Ishikawa (cell line): ENCODE results near the gene SELENOF.

Experiments used
- CEBPB ChIP-seq: IDR thresholded peaks from 2 replicates; pipeline ENCODE4 v1.6.1; 2012
- CREB1 ChIP-seq: IDR thresholded peaks from 2 replicates; pipeline ENCODE4 v1.6.1; 2012; ENCODE audit warnings: low read depth
- EGR1 ChIP-seq: IDR thresholded peaks from 2 replicates; pipeline ENCODE4 v1.6.1; 2012
- EP300 ChIP-seq: IDR thresholded peaks from 2 replicates; pipeline ENCODE4 v1.6.1; 2012; ENCODE audit warnings: borderline replicate concordance
- FOXM1 ChIP-seq: IDR thresholded peaks from 2 replicates; pipeline ENCODE4 v1.6.1; 2012; ENCODE audit warnings: low read depth, borderline replicate concordance
- MAX ChIP-seq: IDR thresholded peaks from 2 replicates; pipeline ENCODE4 v1.6.1; 2012
- NFIC ChIP-seq: IDR thresholded peaks from 2 replicates; pipeline ENCODE4 v1.6.1; 2012
- RAD21 ChIP-seq: IDR thresholded peaks from 2 replicates; pipeline ENCODE4 v1.6.1; 2012; ENCODE audit warnings: low read depth
- REST ChIP-seq: IDR thresholded peaks from 2 replicates; pipeline ENCODE4 v1.6.1; 2012; ENCODE audit warnings: low read depth, mild to moderate bottlenecking
- TAF1 ChIP-seq: IDR thresholded peaks from 2 replicates; pipeline ENCODE4 v1.6.1; 2012; ENCODE audit warnings: low read depth, mild to moderate bottlenecking
- TCF12 ChIP-seq: IDR thresholded peaks from 2 replicates; pipeline ENCODE4 v1.6.1; 2012; ENCODE audit warnings: low read depth
- TEAD4 ChIP-seq: IDR thresholded peaks from 2 replicates; pipeline ENCODE4 v1.6.1; 2012
- USF1 ChIP-seq: IDR thresholded peaks from 2 replicates; pipeline ENCODE4 v1.6.1; 2012
- YY1 ChIP-seq: IDR thresholded peaks from 2 replicates; pipeline ENCODE4 v1.6.1; 2012; ENCODE audit warnings: low read depth
- ZBTB7A ChIP-seq: IDR thresholded peaks from 2 replicates; pipeline ENCODE4 v1.6.1; 2012; ENCODE audit warnings: low read depth

The SELENOF gene

DNA sequence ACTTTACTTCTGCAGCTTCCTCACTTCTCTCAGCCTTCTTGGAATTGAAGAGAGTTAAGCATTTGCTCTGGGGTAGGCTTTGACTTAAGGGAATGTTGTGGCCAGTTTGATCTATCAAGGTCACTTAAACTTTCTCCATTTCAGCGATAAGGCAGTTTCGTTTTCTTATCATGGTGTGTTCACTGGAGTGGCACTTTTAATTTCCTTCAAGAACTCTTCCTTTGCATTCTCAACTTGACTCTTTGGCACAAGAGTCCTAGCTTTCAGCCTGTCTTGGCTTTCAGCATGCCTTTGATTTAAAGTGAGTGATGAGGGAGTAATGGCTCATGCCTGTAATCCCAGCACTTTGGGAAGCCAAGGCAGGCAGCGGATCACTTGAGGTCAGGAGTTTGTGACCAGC, 39.2 kb upstream of the SELENOF start:
- TF ChIP-seq EGR1 (no peak), MAX (no peak), FOXM1 (no peak), RAD21 (no peak), REST (no peak), CEBPB (no peak), YY1 (no peak), ZBTB7A (no peak), USF1 (no peak), CREB1 (no peak), TAF1 (no peak)

DNA sequence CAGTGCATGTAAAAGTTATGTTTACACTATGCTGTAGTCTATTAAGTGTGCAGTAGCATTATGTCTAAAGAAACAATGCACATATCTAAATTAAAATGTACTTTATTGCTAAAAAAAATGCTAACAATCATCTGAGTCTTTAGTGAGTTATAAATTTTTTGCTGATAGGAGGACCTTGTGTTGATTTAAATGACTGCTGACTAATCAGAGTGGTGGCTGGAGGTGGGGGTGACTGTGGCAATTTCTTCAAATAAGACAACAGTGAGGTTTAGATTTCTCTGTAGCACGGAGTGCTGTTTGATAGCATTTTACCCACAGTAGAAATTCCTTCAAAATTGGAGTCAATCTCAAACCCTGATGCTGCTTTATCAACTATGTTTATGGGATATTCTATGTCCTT, 37.5 kb upstream of the SELENOF start:
- no peak for TF ChIP-seq RAD21

DNA sequence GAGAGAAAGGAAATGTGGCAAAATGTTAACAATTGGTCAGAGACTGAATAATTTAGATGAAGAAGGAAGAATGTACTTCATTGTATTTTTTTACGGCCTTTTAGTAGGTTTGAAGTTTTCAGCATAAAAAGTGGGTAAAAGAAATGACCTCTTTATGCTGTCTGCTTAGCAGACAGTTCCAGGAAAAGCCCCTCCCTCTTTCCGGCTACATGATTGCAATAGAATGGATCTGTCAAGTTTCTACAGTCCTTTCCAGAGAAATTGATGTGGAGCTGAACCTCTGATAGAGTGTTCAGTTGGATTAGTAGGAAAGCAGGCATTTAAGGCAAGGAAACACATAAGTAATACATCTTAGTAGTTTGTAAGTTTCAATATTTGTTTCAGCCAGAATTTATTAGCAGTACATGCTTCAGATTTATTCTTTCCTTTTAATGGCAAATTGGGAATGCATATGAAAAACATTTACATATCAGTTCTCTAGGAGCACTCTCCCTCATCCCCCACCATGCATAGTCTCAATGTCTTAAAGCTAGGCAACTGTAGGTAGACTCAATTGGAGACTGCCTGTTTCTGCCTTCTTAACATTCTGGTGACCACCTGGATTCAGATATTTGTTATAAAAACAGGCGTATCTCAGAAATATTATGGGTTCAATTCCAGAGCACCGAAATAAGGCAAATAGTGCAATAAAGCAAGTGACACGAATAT, 36.9 kb upstream of the SELENOF start:
- TF ChIP-seq USF1 (no peak), TEAD4 (no peak), FOXM1 (no peak), CEBPB (no peak), ZBTB7A (no peak), YY1 (no peak), RAD21 (no peak), TAF1 (no peak), EGR1 (no peak), REST (no peak), CREB1 (no peak), MAX (no peak), TCF12 (no peak)

DNA sequence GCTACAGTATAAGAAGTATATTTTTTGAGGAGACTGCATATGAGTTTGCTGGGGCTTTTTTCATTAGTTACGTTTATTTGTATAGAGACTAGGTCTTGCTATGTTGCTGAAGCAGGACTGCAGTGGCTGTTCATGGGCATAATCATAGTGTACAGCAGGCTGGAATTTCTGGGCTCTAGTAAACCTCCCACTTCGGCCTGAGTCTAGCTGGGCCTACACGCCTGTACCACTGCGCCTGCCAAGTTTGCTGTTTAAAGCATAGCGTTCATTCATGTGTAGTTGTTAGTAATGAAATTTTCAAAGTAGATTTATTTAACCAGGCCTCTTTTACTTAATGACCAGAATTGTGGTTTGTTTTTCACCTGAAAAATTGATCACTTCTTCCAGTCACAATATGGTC, 34.3 kb upstream of the SELENOF start:
- no peak for TF ChIP-seq ZBTB7A
- TF ChIP-seq FOXM1, result no peak
- TF ChIP-seq YY1, result no peak
- no peak for TF ChIP-seq REST
- TF ChIP-seq CEBPB, result no peak
- TF ChIP-seq USF1, result no peak
- no peak for TF ChIP-seq RAD21
- TF ChIP-seq MAX, result no peak
- no peak for TF ChIP-seq TEAD4
- TF ChIP-seq CREB1, result no peak
- TF ChIP-seq TCF12, result no peak
- TF ChIP-seq EGR1, result no peak
- no peak for TF ChIP-seq NFIC
- TF ChIP-seq TAF1, result no peak
- TF ChIP-seq EP300, result no peak

DNA sequence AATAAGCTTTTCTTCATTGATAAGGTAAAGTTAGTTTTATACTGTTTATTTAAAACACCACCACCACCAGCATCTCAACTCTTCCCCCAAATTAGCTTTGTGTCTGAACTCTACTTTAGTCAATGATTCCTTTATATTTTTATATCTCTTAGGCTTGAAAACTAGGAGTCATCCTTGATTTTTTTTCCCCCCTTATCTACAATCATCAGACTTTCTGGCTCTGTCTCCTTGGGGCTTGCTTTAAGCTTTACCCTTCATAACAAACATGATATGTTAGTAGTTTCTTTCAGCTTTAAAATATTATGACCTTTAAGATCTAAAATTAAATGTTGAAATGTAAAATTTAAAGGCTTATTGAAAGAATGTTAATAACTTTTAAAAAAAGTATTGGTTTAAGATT, 28.8 kb upstream of the SELENOF start:
- no peak for TF ChIP-seq YY1
- TF ChIP-seq NFIC, result no peak
- TF ChIP-seq CEBPB, result no peak
- no peak for TF ChIP-seq REST
- TF ChIP-seq ZBTB7A, result no peak
- TF ChIP-seq MAX, result no peak
- no peak for TF ChIP-seq TAF1
- no peak for TF ChIP-seq EGR1
- no peak for TF ChIP-seq RAD21
- TF ChIP-seq USF1, result no peak
- TF ChIP-seq CREB1, result no peak
- TF ChIP-seq FOXM1, result no peak
- TF ChIP-seq TEAD4, result no peak
